Adrenal gland (tissue), 12 donors: Measurements from ENCODE around the gene TEX36. TPM values are rescaled to one million over a fixed set of nuclear protein-coding genes. Genes with fewer than 3 reads are reported as not detected.

Experiments
- DNase-seq, 7 donors: peaks; one replicate each; pipeline ENCODE4 v3.0.0-alpha.2; 2019 to 2020
- H3K27ac ChIP-seq, 5 donors: fragments of 200-600 bp; sonication (generic) in 4 of 5; 1 replicate in 3 of 5; 2 replicates in 2 of 5; pipeline versions ENCODE4 v1.5.1 to v1.8.0; 2016 to 2020; ENCODE audit warnings: mild to moderate bottlenecking in 1 of 5
- H3K27me3 ChIP-seq: fragments of 200-600 bp; 2 replicates; pipeline ENCODE4 v1.8.0; 2021
- H3K36me3 ChIP-seq, 2 donors: fragments of 200-600 bp; replicated peaks in 1 of 2; 1 replicate in 1 of 2; 2 replicates in 1 of 2; pipeline versions ENCODE4 v1.5.1 to v1.8.0; 2018 to 2022
- H3K4me1 ChIP-seq, 2 donors: fragments of 200-600 bp; replicated peaks in 1 of 2; 1 replicate in 1 of 2; 2 replicates in 1 of 2; pipeline versions ENCODE4 v1.5.1 to v1.8.0; 2018 to 2021
- H3K4me3 ChIP-seq, 4 donors: fragments of 200-600 bp; sonication (generic) in 3 of 4; one replicate each; pipeline ENCODE4 v1.5.1; 2016 to 2018
- H3K9me3 ChIP-seq, 3 donors: fragments of 200-600 bp; sonication (generic) in 1 of 3; replicated peaks in 1 of 3; 1 replicate in 2 of 3; 2 replicates in 1 of 3; pipeline versions ENCODE4 v1.5.1 to v1.8.0; 2016 to 2021
- CTCF ChIP-seq, 6 experiments: fragments of 450-650 bp in 4 of 6; fragments of 200-600 bp in 2 of 6; sonication (generic) in 1 of 6; IDR thresholded peaks; 1 replicate in 5 of 6; 2 replicates in 1 of 6; pipeline versions ENCODE4 v1.5.1 to v1.8.0; 2016 to 2021; ENCODE audit warnings: antibody characterized with exemption in 6 of 6, mild to moderate bottlenecking in 2 of 6, moderate library complexity in 1 of 6
- POLR2A ChIP-seq, 2 donors: fragments of 450-650 bp; IDR thresholded peaks; one replicate each; pipeline ENCODE4 v1.6.1; 2017; ENCODE audit warnings: antibody characterized with exemption in 2 of 2, mild to moderate bottlenecking in 2 of 2, moderate library complexity in 1 of 2
- WGBS, 4 donors: extraction: QIAGEN DNeasy Blood & Tissue Kit in 2 of 4; methylation state at CpG; one replicate each; pipeline versions ENCODE4 v1.1.5 to v1.1.7; 2013 to 2017; 5-methylcytosine and 5-hydroxymethylcytosine counted together
- intact Hi-C, 2 donors: fragments of 100-400 bp; cut with DNase I; formaldehyde crosslinking; loops; one replicate each; pipeline versions ENCODE4 v1.14.1 to v1.15.0; 2022 to 2023
- polyA plus RNA-seq, 3 donors: library from polyadenylated mRNA; stranded (reverse); fragments of 200-250 nt in 2 of 3; fragments of 350-450 nt in 1 of 3; fragmentation: Illumina TruSeq in 1 of 3; extraction: RNeasy Lipid Tissue Mini Kit (QIAGEN cat#74804) in 1 of 3; gene quantifications; one replicate each; pipeline ENCODE4 v1.2.3, GENCODE V29; 2013 to 2014
- total RNA-seq, 9 donors: library from RNA; depleted of rRNA in 4 of 9; stranded (reverse); fragments of >200 nt in 4 of 9; fragments of 120-200 nt in 1 of 9; fragmentation: NEBNext Ultra II Directional in 1 of 9; extraction: Animal tissue kit (Norgen Biotek cat#: 25700) in 1 of 9; gene quantifications; one replicate each; pipeline versions ENCODE4 v1.1.0 to v1.2.4, GENCODE V29; 2013 to 2023
- donor health status: healthy with polysubstance abuse.
- donor health status: Bipolar disorder and iron deficiency.
- donor health status: DM: yes; HTN: yes; CAD: no.
- donor health status: DM: no; HTN: no; CAD: no.
- donor health status: DM: no; HTN: no; CAD: no.
- donor health status: DM: yes; HTN: yes; CAD: no.

TEX36 gene
- total and polyA plus RNA-seq, 12 donors = not detected

DNA sequence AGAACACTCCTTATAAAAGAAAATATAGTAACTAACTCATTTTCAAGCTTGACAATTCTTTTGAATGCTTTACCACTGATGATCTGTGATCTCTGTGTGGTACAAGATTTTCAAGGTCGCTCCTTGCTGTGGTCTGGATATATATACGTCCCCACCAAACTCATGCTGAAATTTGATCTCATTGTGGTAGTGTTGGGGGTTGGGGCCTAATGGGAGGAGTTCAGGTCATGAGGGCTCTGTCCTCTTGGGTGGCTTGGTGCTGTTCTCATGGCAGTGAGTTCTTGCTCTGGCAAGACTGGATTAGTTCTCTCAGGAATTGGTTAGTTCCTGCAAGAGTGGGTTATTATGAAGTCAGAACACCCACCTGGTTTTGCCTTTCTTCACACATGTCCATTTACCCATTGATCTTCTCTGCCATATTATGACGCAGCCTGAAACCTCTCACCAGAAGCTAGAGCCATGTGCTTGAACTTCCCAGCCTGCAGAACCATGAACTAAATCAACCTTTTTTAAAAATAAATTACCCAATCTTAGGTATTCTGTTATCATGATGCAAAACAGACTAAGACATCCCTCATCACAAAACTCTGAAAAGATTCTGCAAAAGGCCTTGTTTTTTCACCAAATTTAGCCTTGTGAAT is 28.3 kb upstream of the TEX36 start:
- H3K27me3 ChIP-seq = no peaks in the 10 kb centered on the region
- no peaks in the 10 kb centered on the region for H3K36me3 ChIP-seq
- WGBS, 4 donors = 76 to 83% (median 78%) methylated on average over 3 of the region's 3 CpGs
- no peak for DNase-seq
- intact Hi-C loops = no loop called here
- H3K4me1 ChIP-seq = peaks cover 0 to 6% of the 10 kb centered on the region in 2 donors
- H3K27ac ChIP-seq = no peak overlapping the region
- no peak overlapping the region for H3K4me3 ChIP-seq
- TF ChIP-seq POLR2A (IDR thresholded peaks at IDR 0.05) = no peak
- no peak for TF ChIP-seq CTCF (IDR thresholded peaks at IDR 0.05)
- no peaks in the 10 kb centered on the region for H3K9me3 ChIP-seq

- intact Hi-C loops = no loop called here
- no peaks in the 10 kb centered on the region for H3K9me3 ChIP-seq
These were observed 26.9 kb upstream of the TEX36 start for GRCh38 chr10:125709553-125710474.

DNA sequence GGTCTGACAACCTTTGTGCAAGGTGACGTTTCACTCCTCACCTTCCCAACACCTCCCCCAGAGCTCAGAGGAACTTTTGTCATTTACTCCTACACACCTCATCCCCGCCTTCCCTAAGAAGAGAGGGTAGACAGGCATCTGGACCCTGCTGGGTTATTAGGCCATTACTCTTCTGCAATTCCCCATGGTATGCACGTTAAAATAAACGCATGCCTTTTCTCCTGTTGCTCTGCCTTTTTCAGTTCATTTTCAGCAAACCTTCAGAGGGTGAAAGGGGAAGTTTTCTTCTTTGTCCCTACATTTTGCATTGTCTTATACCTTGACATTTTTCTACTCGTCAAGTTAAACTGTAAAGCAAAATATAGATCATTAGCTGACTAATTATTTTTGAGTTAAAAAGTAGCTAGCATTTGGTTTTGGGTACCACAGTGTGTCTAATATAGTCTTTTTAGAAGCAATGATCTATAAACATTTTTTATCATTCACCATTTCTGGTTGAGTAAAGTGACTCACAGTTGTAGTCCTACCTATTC is 26.1 kb upstream of the TEX36 start:
- Histone ChIP-seq H3K27ac (peak overlapping the region in 1 of 5 donors; percentile 66), H3K4me1 (peaks cover 0 to 6% of the 10 kb centered on the region in 2 donors), H3K9me3 (no peaks in the 10 kb centered on the region), H3K27me3 (no peaks in the 10 kb centered on the region), H3K36me3 (no peaks in the 10 kb centered on the region), H3K4me3 (peak overlapping the region in 1 of 4 donors; percentile 11)
- intact Hi-C loops = no loop called here
- 79 to 88% (median 87%) methylated on average over 5 of the region's 5 CpGs for WGBS, 4 donors
- no peak for DNase-seq
- no peak for TF ChIP-seq CTCF (IDR thresholded peaks at IDR 0.05)

More at GRCh38 chr10:125709553-125710474, 26.9 kb upstream of the TEX36 start:
- peak in 1 of 7 donors; percentile 1 for DNase-seq
- Histone ChIP-seq H3K27ac (peak overlapping the region in 2 of 5 donors; percentile 46 to 66), H3K4me3 (peak overlapping the region in 1 of 4 donors; percentile 11), H3K27me3 (no peaks in the 10 kb centered on the region), H3K36me3 (no peaks in the 10 kb centered on the region), H3K4me1 (peaks cover 0 to 6% of the 10 kb centered on the region in 2 donors)
- WGBS, 4 donors = 41 to 48% (median 45%) methylated on average over 12 of the region's 12 CpGs
- TF ChIP-seq CTCF (IDR thresholded peaks at IDR 0.05) = no peak
- TF ChIP-seq POLR2A (IDR thresholded peaks at IDR 0.05) = no peak
